GM19468 (cell line): Measurements from ENCODE around the gene MEMO1.
"Not testable (repeated sequence)": the region's sequence is repeated elsewhere in the genome, so short reads cannot be mapped to it uniquely, and the experiment has no call there.

ENCODE experiments used
- ATAC-seq: cut with Tn5 transposase; IDR thresholded peaks from one replicate; pipeline ENCODE4 v1.9.1; 2021; ENCODE audit warnings: mild to moderate bottlenecking, moderate library complexity, moderate number of reproducible peaks; ENCODE audit not compliant: unreplicated experiment; ENCODE audit errors: extremely low read depth

The MEMO1 gene

GRCh38 chr2:31999438-31999837 lies 11.4 kb downstream of the MEMO1 start:
- no peak for ATAC-seq

- ATAC-seq = no peak
These were observed 12.0 kb downstream of the MEMO1 start for GRCh38 chr2:31998731-31999383.

DNA sequence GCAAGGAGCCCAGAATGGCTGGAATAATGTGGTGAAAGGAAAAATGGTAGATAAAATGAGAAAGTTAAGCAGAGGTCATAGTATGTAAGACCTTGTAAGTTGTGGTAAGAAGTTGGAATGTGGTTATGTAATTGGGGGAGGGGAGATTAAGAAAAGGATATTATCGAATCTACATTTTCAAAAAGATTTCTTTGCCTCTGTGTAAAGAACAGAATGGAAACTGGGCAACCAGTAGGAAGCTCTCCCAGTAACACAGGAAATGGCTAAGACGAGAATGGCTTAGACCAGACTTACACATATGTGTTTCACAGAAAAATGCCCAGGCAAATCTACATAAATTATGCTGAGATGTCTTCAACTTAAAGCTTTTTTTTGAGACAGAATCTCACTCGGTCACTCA lies 13.2 kb downstream of the MEMO1 start:
- ATAC-seq = no peak

DNA sequence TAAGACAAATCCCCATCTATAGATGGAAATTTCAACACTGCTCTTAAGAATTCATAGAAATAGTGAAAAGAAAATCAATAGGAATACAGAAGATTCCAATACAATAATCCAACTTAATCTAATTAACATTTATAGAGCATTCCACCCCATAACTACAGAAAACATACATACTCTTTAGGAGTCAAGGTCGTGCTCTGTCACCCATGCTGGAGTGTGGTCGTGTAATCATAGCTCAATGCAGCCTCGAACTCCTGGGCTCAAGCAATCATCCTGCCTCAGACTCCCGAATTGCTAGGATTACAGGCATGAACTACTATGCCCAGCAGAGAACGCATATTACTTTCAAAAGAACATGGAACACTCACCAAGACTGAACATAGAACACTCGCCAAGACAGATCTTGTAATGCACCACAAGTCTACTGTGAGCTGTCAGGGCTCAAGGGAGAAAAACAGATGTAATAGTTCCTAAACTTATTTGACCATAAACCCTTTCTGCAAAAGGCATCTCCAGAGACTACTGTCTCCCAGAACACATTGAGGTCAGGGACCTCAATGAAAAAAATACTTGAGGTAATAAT lies 14.1 kb downstream of the MEMO1 start:
- no peak for ATAC-seq

- no peak for ATAC-seq
These were observed 17.9 kb downstream of the MEMO1 start for GRCh38 chr2:31992934-31993333.

GRCh38 chr2:31992025-31992579 lies 18.7 kb downstream of the MEMO1 start:
- no peak for ATAC-seq

DNA sequence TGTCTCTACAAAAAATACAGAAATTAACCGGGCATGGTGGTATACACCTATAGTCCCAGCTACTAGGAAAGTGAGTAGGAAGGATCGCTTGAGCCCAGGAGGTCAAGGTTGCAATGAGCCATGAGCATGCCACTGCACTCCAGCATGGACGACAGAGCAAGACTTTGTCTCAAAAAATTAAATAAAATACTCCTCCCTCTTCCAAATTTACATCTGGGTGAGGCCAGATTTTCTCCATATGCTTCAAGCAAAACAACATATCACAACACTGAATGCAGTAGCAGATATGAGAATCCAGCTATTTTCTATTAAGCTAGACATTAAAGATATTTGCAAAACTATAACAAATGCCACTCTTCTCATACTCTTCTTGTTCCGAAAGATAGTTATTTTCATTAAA lies 20.9 kb downstream of the MEMO1 start:
- no peak for ATAC-seq

GRCh38 chr2:31987454-31988220 lies 23.2 kb downstream of the MEMO1 start:
- ATAC-seq = no peak

DNA sequence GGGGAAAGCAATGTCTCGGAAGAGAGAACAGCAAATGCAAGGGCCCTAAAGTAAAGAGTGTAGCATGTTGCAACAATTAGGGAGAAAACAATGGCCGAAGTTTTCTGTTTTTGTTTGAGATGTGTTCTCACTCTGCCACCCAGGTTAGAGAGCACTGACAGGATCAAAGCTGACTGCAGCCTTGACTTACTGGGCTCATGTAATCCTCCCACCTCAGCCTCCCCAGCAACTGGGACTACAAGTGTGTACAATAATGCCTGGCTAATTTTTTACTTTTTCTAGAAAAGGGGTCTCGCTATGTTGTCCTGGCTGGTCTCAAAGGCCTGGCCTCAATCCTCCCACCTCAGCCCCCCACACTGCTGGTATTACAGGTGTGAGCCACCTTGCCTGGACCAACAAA lies 23.9 kb downstream of the MEMO1 start:
- no peak for ATAC-seq

GRCh38 chr2:31983762-31984467 lies 26.9 kb downstream of the MEMO1 start:
- ATAC-seq = no peak

DNA sequence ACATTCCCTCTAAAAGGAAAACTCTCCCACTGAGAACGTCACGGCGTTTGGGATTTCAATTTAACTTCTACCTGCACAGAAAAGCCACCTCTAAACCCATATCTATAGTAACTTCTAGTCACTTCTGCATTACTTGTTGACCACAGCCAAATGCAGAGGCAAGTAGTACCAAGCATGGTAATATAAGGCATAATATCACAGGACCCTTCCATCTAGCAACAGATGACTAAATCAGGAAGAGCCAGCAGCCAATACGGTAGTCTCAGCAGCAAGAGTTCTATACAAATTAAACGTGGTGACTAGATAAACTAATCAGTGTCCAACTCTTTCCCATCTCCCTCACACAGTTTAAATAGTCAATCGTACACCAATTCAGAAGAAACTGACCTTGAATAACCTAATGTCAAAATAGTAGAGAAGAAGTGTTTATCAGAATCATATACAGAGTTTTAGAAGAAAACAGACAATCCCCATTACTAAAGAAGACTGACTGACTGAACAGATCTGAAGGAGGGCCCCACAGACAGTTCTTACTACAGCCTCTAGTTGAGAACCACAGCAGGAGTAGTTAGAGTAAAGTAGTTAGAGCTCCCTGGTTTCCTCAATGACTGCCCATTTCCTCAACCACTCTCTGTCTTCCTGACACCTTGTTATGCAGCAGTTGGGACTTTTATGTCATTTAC lies 30.0 kb downstream of the MEMO1 start:
- ATAC-seq = peak; percentile 84

GRCh38 chr2:31979956-31980355 lies 30.9 kb downstream of the MEMO1 start:
- ATAC-seq = no peak

DNA sequence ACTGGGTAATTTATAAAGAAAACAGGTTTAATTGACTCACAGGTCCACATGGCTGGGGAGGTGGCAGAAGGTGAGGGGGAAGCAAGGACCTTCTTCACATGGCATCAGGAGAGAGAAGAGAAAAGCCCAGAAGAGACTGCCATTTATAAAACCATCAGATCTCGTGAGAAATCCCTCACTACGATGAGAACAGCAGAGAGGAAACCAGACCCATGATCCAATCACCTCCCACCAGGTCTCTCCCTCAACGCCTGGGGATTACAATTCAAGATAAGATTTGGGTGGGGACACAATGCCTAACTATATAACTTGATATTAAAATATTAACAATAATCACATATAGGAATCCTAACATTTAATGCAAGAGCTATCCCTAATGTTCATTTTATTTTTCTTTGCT lies 31.8 kb downstream of the MEMO1 start:
- ATAC-seq = no peak

DNA sequence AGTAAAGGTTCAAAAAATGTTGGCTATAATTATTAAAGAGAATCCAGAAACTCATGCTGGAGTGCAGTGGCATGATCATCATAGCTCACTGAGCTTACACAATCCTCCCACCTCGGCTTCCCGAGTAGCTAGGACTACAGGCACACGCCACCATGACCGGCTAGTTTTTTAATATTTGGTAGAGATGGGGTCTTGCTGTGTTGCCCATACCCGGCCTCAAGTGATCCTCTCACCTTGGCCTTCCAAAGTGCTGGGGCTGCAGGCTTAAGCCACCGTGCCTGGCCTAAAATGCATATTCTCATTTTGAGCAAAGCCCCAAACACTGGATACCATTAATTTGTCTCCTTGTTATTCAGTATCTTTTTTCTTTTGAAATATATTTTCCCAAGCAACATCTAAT lies 32.4 kb downstream of the MEMO1 start:
- no peak for ATAC-seq

- no peak for ATAC-seq
These were observed 37.1 kb downstream of the MEMO1 start for GRCh38 chr2:31973665-31974064.

DNA sequence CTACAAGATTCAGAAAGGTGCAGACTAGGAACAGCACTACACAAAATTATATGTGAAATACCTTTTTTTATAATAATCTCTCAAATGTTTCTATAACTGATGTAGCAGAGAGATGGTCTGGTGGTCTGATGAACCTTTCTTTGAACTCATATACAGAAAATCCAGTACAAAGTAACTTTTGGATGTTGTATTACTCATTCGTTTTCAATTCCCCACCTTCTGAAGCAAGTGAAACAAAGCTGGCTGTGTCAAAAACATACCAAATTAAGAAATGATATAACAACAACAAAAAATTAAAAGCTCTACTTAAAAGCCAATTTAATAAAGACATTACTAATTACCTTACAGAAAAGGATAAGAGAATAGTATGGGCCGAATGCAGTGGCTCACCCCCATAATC lies 38.7 kb downstream of the MEMO1 start:
- no peak for ATAC-seq

GRCh38 chr2:31969178-31969577 lies 41.6 kb downstream of the MEMO1 start:
- ATAC-seq = no peak

GRCh38 chr2:31967790-31968189 lies 43.0 kb downstream of the MEMO1 start:
- ATAC-seq = no peak

- ATAC-seq = not testable (repeated sequence)
These were observed 44.4 kb downstream of the MEMO1 start for GRCh38 chr2:31966402-31966801.

GRCh38 chr2:31965094-31965493 lies 45.7 kb downstream of the MEMO1 start:
- ATAC-seq = no peak
